Adrenal gland (tissue), 5 donors: ENCODE data around the gene POMGNT1.

Experiments
- POLR2A ChIP-seq, 2 donors: fragments of 450-650 bp; IDR thresholded peaks; one replicate each; pipeline ENCODE4 v1.6.1; 2017; ENCODE audit warnings: antibody characterized with exemption in 2 of 2, mild to moderate bottlenecking in 2 of 2, moderate library complexity in 1 of 2
- TF ChIP-seq, protein P1 (sequence below), 6 experiments: fragments of 450-650 bp in 4 of 6; fragments of 200-600 bp in 2 of 6; sonication (generic) in 1 of 6; IDR thresholded peaks; 1 replicate in 5 of 6; 2 replicates in 1 of 6; pipeline versions ENCODE4 v1.5.1 to v1.8.0; 2016 to 2021; ENCODE audit warnings: antibody characterized with exemption in 6 of 6, mild to moderate bottlenecking in 2 of 6, moderate library complexity in 1 of 6
- donor health status: DM: no; HTN: no; CAD: no.

DNA sequence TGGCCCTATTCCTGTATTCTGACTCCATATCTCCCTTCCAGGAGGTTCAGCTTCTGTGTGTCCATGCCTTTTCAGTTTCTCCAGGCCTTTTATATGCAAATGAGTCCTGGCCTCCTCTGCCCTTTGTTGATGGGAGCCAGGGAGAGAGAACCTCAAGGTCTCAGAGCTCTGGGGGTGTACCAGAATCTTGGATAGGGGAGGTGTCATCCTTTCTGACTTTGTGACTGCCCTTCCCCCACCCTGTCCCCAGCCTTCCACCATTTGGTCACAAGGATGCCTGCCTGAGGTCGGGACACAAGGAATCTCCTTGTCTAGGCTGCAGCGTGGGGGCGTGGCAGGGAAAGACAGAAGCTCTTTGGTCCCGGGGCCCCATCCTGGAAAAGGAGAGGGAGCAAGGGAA, 23.5 kb upstream of the POMGNT1 start:
- TF ChIP-seq, protein P1, sequence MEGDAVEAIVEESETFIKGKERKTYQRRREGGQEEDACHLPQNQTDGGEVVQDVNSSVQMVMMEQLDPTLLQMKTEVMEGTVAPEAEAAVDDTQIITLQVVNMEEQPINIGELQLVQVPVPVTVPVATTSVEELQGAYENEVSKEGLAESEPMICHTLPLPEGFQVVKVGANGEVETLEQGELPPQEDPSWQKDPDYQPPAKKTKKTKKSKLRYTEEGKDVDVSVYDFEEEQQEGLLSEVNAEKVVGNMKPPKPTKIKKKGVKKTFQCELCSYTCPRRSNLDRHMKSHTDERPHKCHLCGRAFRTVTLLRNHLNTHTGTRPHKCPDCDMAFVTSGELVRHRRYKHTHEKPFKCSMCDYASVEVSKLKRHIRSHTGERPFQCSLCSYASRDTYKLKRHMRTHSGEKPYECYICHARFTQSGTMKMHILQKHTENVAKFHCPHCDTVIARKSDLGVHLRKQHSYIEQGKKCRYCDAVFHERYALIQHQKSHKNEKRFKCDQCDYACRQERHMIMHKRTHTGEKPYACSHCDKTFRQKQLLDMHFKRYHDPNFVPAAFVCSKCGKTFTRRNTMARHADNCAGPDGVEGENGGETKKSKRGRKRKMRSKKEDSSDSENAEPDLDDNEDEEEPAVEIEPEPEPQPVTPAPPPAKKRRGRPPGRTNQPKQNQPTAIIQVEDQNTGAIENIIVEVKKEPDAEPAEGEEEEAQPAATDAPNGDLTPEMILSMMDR (IDR thresholded peaks at IDR 0.05): no peak
- no peak for TF ChIP-seq POLR2A (IDR thresholded peaks at IDR 0.05)
